ENCODE results near the gene SGMS2.

The SGMS2 gene

DNA sequence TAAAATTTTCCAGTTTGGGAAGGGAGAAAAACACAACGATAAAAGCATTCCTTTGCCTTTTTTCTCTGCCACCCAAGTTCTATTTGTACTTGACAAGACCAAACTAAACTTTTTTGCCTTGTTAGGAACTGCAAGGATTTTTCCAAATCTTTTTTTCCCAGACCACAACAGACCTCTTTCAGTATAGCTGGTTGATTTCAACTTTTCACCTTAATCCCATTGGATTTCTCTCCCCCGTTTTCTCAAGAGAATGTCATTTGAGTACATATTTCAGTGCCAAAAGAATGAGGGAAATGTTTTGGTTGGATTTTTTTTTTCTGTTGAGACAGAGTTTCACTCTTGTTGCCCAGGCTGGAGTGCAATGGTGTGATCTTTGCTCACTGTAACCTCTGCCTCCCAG, 18.5 kb upstream of the SGMS2 start:
- no peaks in the 10 kb centered on the region for H3K36me3 ChIP-seq
- no peaks in the 10 kb centered on the region for H3K27me3 ChIP-seq (ENCODE audit: insufficient read depth, low read depth, severe bottlenecking)
- DNase-seq: no peak
- no peaks in the 10 kb centered on the region for H3K9me3 ChIP-seq (ENCODE audit: severe bottlenecking)
- H3K4me3 ChIP-seq (ENCODE audit: low read depth, low read length): no peak overlapping the region
- TF ChIP-seq, protein P1, sequence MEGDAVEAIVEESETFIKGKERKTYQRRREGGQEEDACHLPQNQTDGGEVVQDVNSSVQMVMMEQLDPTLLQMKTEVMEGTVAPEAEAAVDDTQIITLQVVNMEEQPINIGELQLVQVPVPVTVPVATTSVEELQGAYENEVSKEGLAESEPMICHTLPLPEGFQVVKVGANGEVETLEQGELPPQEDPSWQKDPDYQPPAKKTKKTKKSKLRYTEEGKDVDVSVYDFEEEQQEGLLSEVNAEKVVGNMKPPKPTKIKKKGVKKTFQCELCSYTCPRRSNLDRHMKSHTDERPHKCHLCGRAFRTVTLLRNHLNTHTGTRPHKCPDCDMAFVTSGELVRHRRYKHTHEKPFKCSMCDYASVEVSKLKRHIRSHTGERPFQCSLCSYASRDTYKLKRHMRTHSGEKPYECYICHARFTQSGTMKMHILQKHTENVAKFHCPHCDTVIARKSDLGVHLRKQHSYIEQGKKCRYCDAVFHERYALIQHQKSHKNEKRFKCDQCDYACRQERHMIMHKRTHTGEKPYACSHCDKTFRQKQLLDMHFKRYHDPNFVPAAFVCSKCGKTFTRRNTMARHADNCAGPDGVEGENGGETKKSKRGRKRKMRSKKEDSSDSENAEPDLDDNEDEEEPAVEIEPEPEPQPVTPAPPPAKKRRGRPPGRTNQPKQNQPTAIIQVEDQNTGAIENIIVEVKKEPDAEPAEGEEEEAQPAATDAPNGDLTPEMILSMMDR (IDR thresholded peaks at IDR 0.05; ENCODE audit: low read depth, low read length): no peak
- no peak overlapping the region for H3K27ac ChIP-seq

DNA sequence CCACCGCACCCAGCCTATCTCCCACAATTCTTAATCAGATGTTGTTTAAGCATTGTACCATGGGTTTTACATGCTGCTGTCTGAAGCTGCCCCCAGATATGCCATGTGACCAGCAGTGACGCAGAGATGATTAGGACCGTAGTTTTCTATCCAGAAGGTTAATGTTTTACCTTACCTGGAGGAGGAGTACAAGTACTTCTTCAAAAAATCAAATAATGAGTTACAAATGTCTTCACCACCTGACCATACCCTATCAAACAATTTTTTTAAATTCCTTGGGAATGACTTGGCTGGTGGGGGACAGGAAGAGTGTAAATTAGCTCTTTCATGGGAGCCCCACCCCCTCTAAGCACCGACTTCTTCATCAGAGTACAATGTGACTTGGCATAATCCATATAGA, 16.2 kb upstream of the SGMS2 start:
- no peaks in the 10 kb centered on the region for H3K36me3 ChIP-seq
- TF ChIP-seq, protein P1 (IDR thresholded peaks at IDR 0.05; ENCODE audit: low read depth, low read length): no peak
- no peak overlapping the region for H3K4me3 ChIP-seq (ENCODE audit: low read depth, low read length)
- no peak for DNase-seq
- no peaks in the 10 kb centered on the region for H3K27me3 ChIP-seq (ENCODE audit: insufficient read depth, low read depth, severe bottlenecking)
- no peaks in the 10 kb centered on the region for H3K9me3 ChIP-seq (ENCODE audit: severe bottlenecking)
- H3K27ac ChIP-seq: no peak overlapping the region

DNA sequence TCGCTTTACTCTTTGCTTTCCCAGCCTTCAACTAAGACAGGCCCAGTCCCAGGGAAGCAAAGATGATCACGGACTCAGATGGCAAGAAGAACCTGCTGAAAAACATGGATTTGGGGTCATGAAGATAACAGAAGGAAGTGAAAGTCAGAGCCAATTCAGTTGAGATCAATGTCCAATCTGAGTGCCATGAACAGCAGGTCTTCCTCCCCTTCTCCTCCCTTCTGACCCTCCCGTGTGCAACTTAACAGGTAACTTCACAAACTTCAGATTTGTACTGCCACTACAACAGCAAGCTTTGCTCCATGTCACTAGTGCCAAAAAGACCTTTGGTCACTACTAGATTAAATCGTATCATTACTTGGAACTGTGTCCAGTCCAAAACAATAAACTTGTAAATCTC, 15.5 kb upstream of the SGMS2 start:
- Histone ChIP-seq H3K9me3 (ENCODE audit: severe bottlenecking) (no peaks in the 10 kb centered on the region), H3K27ac (no peak overlapping the region), H3K4me3 (ENCODE audit: low read depth, low read length) (no peak overlapping the region), H3K36me3 (no peaks in the 10 kb centered on the region), H3K27me3 (ENCODE audit: insufficient read depth, low read depth, severe bottlenecking) (no peaks in the 10 kb centered on the region)
- TF ChIP-seq, protein P1 (IDR thresholded peaks at IDR 0.05; ENCODE audit: low read depth, low read length): no peak
- no peak for DNase-seq

- no peak for DNase-seq
- Histone ChIP-seq H3K4me3 (ENCODE audit: low read depth, low read length) (no peak overlapping the region), H3K27me3 (ENCODE audit: insufficient read depth, low read depth, severe bottlenecking) (no peaks in the 10 kb centered on the region), H3K27ac (no peak overlapping the region), H3K36me3 (no peaks in the 10 kb centered on the region), H3K9me3 (ENCODE audit: severe bottlenecking) (no peaks in the 10 kb centered on the region)
- TF ChIP-seq, protein P1 (IDR thresholded peaks at IDR 0.05; ENCODE audit: low read depth, low read length): no peak
These were observed 10.0 kb upstream of the SGMS2 start for GRCh38 chr4:107814758-107815157.

DNA sequence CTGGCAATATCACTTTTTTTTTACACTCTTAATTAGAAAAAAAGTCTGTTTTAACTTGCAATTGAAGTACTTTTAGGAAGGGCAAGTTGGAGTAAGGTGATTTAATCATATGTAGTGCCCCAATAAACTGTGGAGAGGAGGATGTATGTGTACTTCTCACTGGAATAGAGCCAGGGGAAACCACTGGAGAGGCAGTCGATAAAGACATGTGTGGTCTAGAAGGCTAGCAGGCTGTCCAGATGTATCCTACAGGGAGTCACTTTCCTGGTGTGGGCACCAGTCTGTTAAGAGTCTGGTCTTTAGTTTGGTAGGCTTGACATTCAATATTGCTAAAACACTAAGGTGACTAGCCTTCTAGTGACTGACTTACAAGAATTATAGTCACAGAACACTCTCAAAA, 9.6 kb upstream of the SGMS2 start:
- TF ChIP-seq, protein P1 (IDR thresholded peaks at IDR 0.05; ENCODE audit: low read depth, low read length): no peak
- Histone ChIP-seq H3K27me3 (ENCODE audit: insufficient read depth, low read depth, severe bottlenecking) (no peaks in the 10 kb centered on the region), H3K9me3 (ENCODE audit: severe bottlenecking) (no peaks in the 10 kb centered on the region), H3K27ac (no peak overlapping the region), H3K36me3 (no peaks in the 10 kb centered on the region), H3K4me3 (ENCODE audit: low read depth, low read length) (no peak overlapping the region)
- DNase-seq: no peak

DNA sequence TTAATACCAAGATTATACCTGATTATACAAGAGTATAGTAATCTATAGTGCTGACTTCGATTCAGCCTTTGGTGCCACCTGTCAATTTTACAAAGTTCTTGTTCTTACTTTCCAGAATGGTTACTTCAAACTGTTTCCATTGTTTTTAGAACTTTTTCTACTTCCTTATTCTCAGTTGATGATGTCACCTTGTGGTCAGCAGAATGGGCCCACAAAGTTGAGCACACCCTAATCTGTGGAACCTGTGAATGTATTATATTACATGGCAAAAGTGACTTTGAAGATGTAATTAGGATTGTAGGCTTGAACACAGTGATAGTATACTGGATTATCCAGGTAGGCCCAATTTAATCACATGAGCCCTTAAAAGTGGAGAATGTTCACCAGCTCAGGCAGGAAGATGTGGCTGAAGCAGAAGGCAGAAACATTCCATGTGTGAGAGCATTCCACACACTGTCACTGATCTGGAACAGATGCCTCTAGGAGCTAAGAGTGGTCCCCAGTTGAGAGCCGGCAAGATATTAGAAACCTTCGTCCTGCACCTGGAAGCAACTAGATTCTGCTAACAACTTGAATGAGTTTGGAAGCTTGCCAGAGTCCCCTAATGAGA, 6.3 kb upstream of the SGMS2 start:
- DNase-seq: no peak
- H3K9me3 ChIP-seq (ENCODE audit: severe bottlenecking): no peaks in the 10 kb centered on the region
- H3K4me3 ChIP-seq (ENCODE audit: low read depth, low read length): no peak overlapping the region
- H3K27ac ChIP-seq: no peak overlapping the region
- TF ChIP-seq, protein P1 (IDR thresholded peaks at IDR 0.05; ENCODE audit: low read depth, low read length): no peak
- no peaks in the 10 kb centered on the region for H3K27me3 ChIP-seq (ENCODE audit: insufficient read depth, low read depth, severe bottlenecking)
- no peaks in the 10 kb centered on the region for H3K36me3 ChIP-seq
